Measurements from ENCODE around the gene TBC1D21.

TBC1D21 gene

GRCh38 chr15:73927476-73928240 is 54.3 kb downstream of the TBC1D21 start (continued):
- no peak for TF ChIP-seq ZNF423 (tag by site-specific recombination; IDR thresholded peaks at IDR 0.05)
- TF ChIP-seq ZNF624 (tag by site-specific recombination; IDR thresholded peaks at IDR 0.05), result no peak
- peak; percentile 60 for TF ChIP-seq ZBTB8A (tag by site-specific recombination; IDR thresholded peaks at IDR 0.05)
- TF ChIP-seq ZNF843 (tag by site-specific recombination; IDR thresholded peaks at IDR 0.05), result no peak; the same call in 1 of the 2 replicates
- TF ChIP-seq ZNF174 (tag by site-specific recombination; IDR thresholded peaks at IDR 0.05), result 0 out of 2 replicates have a peak, but pooled peaks have one; percentile 82
- TF ChIP-seq HOXC10 (CRISPR knock-in tag; IDR thresholded peaks at IDR 0.05), result no peak
- no peak for TF ChIP-seq ZNF837 (tag by site-specific recombination; IDR thresholded peaks at IDR 0.05)
- TF ChIP-seq ZFP69B (tag by site-specific recombination; IDR thresholded peaks at IDR 0.05), result no peak
- peak; percentile 51; the same call in 1 of the 2 replicates for TF ChIP-seq ZSCAN30 (tag by site-specific recombination; IDR thresholded peaks at IDR 0.05)
- TF ChIP-seq ZNF560 (tag by site-specific recombination; IDR thresholded peaks at IDR 0.05; ENCODE audit: borderline replicate concordance), result no peak
- TF ChIP-seq ZNF645 (tag by site-specific recombination; IDR thresholded peaks at IDR 0.05), result no peak
- no peak for TF ChIP-seq ZNF221 (tag by site-specific recombination; IDR thresholded peaks at IDR 0.05; ENCODE audit: borderline replicate concordance)
- no peak for TF ChIP-seq ZNF132 (tag by site-specific recombination; IDR thresholded peaks at IDR 0.05; ENCODE audit: borderline replicate concordance)
- TF ChIP-seq ZFHX2 (tag by site-specific recombination; conservative IDR thresholded peaks at IDR 0.05), result peak; percentile 83
- no peak for TF ChIP-seq ZNF394 (tag by site-specific recombination; IDR thresholded peaks at IDR 0.05; ENCODE audit: borderline replicate concordance)
- no peak for TF ChIP-seq ELK4 (IDR thresholded peaks at IDR 0.05; ENCODE audit: borderline replicate concordance, low read depth, low read length)
- TF ChIP-seq ZNF654 (tag by site-specific recombination; IDR thresholded peaks at IDR 0.05; ENCODE audit: low read depth), result no peak
- TF ChIP-seq IKZF3 (tag by site-specific recombination; IDR thresholded peaks at IDR 0.05), result 0 out of 2 replicates have a peak, but pooled peaks have one; percentile 19
- no peak for TF ChIP-seq ZNF404 (tag by site-specific recombination; IDR thresholded peaks at IDR 0.05)
- no peak for TF ChIP-seq ZNF530 (tag by site-specific recombination; IDR thresholded peaks at IDR 0.05; ENCODE audit: low read depth)
- TF ChIP-seq ZNF707 (tag by site-specific recombination; IDR thresholded peaks at IDR 0.05), result no peak
- peak; percentile 64; the same call in 1 of the 2 replicates for TF ChIP-seq ZEB2 (tag by site-specific recombination; IDR thresholded peaks at IDR 0.05)
- TF ChIP-seq ZBTB44 (tag by site-specific recombination; IDR thresholded peaks at IDR 0.05), result no peak; the same call in 1 of the 2 replicates
- TF ChIP-seq SP3 (tag by site-specific recombination; IDR thresholded peaks at IDR 0.05), result peak; percentile 42
- 0 out of 2 replicates have a peak, but pooled peaks have one; percentile 53 for TF ChIP-seq ZNF776 (tag by site-specific recombination; IDR thresholded peaks at IDR 0.05; ENCODE audit: borderline replicate concordance)
- peak; percentile 33 for TF ChIP-seq SP2 (tag by site-specific recombination; IDR thresholded peaks at IDR 0.05)
- TF ChIP-seq RBAK (tag by site-specific recombination; IDR thresholded peaks at IDR 0.05), result no peak
- TF ChIP-seq ZNF791 (tag by site-specific recombination; IDR thresholded peaks at IDR 0.05), result no peak
- no peak for TF ChIP-seq ZBTB1 (tag by site-specific recombination; IDR thresholded peaks at IDR 0.05)
- no peak for TF ChIP-seq ZNF24 (tag by site-specific recombination; IDR thresholded peaks at IDR 0.05)
- no peak for TF ChIP-seq ZNF768 (tag by site-specific recombination; IDR thresholded peaks at IDR 0.05)
- no peak for TF ChIP-seq ZNF670 (tag by site-specific recombination; IDR thresholded peaks at IDR 0.05; ENCODE audit: low read depth)
- peak; percentile 78 for TF ChIP-seq ZNF449 (tag by site-specific recombination; IDR thresholded peaks at IDR 0.05)
- no peak for TF ChIP-seq ZNF555 (tag by site-specific recombination; conservative IDR thresholded peaks at IDR 0.05)
- no peak for TF ChIP-seq ZNF311 (tag by site-specific recombination; IDR thresholded peaks at IDR 0.05; ENCODE audit: borderline replicate concordance)

Data from HEK293 (cell line).